ENCODE measurements around the gene LIG1.

GRCh38 chr19:48123907-48124651 lies 46.1 kb downstream of the LIG1 start:
- TF ChIP-seq, protein P1, sequence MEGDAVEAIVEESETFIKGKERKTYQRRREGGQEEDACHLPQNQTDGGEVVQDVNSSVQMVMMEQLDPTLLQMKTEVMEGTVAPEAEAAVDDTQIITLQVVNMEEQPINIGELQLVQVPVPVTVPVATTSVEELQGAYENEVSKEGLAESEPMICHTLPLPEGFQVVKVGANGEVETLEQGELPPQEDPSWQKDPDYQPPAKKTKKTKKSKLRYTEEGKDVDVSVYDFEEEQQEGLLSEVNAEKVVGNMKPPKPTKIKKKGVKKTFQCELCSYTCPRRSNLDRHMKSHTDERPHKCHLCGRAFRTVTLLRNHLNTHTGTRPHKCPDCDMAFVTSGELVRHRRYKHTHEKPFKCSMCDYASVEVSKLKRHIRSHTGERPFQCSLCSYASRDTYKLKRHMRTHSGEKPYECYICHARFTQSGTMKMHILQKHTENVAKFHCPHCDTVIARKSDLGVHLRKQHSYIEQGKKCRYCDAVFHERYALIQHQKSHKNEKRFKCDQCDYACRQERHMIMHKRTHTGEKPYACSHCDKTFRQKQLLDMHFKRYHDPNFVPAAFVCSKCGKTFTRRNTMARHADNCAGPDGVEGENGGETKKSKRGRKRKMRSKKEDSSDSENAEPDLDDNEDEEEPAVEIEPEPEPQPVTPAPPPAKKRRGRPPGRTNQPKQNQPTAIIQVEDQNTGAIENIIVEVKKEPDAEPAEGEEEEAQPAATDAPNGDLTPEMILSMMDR (conservative IDR thresholded peaks at IDR 0.05 in 1 of 2, IDR thresholded peaks at IDR 0.05 in 1 of 2; ENCODE audit: extremely low read depth in 1 of 2, insufficient read depth in 1 of 2, low read depth in 1 of 2, low read length in 2 of 2) = peak; percentile 31 to 45
- TF ChIP-seq EZH2 (IDR thresholded peaks at IDR 0.05; ENCODE audit: borderline replicate concordance, low read length) = no peak
